Stimulated activated CD8-positive, alpha-beta memory T cell treated with anti-CD3 and anti-CD28 coated beads, Interleukin-2, amount 100 ng/mL, for 48 hours (primary cell): ENCODE measurements around the gene GET4.

Experiments used
- DNase-seq, 2 donors: peaks; one replicate each; pipeline ENCODE4 v3.0.0-alpha.2; 2020; ENCODE audit warnings: low read depth in 2 of 2

GET4 gene

DNA sequence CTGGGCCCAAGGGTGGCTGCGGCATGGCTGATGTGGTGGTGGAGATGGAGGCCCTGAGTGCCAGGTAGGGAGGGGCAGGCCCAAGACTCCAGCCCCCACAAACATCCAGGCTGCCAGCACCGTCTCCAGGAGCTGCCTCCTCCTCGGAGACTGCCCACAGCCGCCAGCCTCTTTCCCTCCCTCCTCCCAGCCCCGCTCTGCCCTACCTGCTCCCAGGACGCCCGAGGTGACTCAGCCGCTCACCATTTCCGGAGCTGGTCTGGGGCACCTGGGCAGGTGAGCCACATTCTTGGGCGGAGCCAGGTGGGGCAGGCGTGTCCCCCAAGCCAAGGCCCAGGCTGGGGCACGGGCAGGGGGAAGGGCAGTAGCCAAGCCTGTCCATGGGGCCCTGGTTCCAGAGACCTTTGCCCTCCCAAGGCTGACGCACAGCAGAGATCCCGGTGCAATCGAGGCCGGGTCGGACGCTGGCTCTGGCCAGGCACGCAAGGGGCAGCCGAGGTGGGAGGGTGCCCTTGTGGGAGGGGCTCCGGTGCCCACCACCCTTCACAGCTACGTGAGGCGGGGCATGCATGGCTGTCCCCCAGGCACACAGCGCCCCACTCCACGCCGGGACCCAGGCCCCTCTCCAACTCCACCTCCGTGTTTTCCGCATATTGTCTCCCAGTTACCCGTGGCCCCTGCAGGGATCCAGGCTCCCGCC lies 69.4 kb downstream of the GET4 start:
- DNase-seq, result no peak
